OCI-LY3 (cell line): Measurements from ENCODE around the gene KCNMA1.

ENCODE experiments used
- CTCF ChIP-seq: fragments of 200-600, 300-600 bp; sonication (generic); IDR thresholded peaks from 2 replicates; pipeline ENCODE4 v1.5.1; 2014; ENCODE audit warnings: antibody characterized with exemption, low read length, low read depth
- EZH2phosphoT487 ChIP-seq: fragments of 200-600 bp; shearing (Covaris generic); IDR thresholded peaks from 2 replicates; pipeline ENCODE4 v1.6.1; 2018; ENCODE audit warnings: antibody characterized with exemption, mixed run types, low read depth

GRCh38 chr10:76928565-76928964, 709.0 kb downstream of the KCNMA1 start:
- no peak for TF ChIP-seq CTCF
- TF ChIP-seq EZH2phosphoT487, result no peak
